Measurements from ENCODE around the gene FCER2.

- TF ChIP-seq CTCF (IDR thresholded peaks at IDR 0.05) (no peak), POLR2A (IDR thresholded peaks at IDR 0.05) (no peak)
Measured at GRCh38 chr19:7668842-7669241, 33.1 kb downstream of the FCER2 start, which contains the start of gene RETN.
